ENCODE results near the gene FGFR2.

- TF ChIP-seq CTCF (IDR thresholded peaks at IDR 0.05), result no peak
- TF ChIP-seq POLR2AphosphoS5 (IDR thresholded peaks at IDR 0.05), result no peak
Measured at GRCh38 chr10:121570315-121570714, 27.9 kb downstream of the FGFR2 start.

Data from suprapubic skin (tissue), 3 donors.